HEK293 (cell line): Measurements from ENCODE around the gene SSC4D.

Experiments
- CTCF ChIA-PET: fragments of 350-600 bp; formaldehyde crosslinking; extraction: SDS; loops from one replicate; lab custom pipeline; 2021; ENCODE audit warnings: antibody characterized with exemption; lab: Yijun Ruan, JAX
- POLR2A ChIA-PET: fragments of 300-600 bp; formaldehyde crosslinking; extraction: SDS; loops from one replicate; lab custom pipeline; 2020; ENCODE audit warnings: antibody characterized with exemption, inconsistent platforms; lab: Yijun Ruan, JAX
- H3K27ac ChIP-seq: fragments of 200-500 bp; sonication (Bioruptor generic); 2 replicates; pipeline ENCODE4 v1.5.1; 2014; ENCODE audit warnings: low read depth, low read length, control low read depth, inconsistent platforms; ENCODE audit errors: extremely low read depth
- H3K36me3 ChIP-seq, 2 experiments: fragments of 200-500 bp in 1 of 2; sonication (Bioruptor generic) in 1 of 2; 1 replicate in 1 of 2; 2 replicates in 1 of 2; pipeline ENCODE4 v1.5.1; 2014 to 2017; ENCODE audit warnings: inconsistent platforms in 2 of 2, low read length in 2 of 2; ENCODE audit not compliant: control insufficient read depth in 2 of 2, insufficient read depth in 1 of 2
- H3K4me1 ChIP-seq: fragments of 200-500 bp; sonication (Bioruptor generic); 2 replicates; pipeline ENCODE4 v1.5.1; 2014; ENCODE audit warnings: mild to moderate bottlenecking, low read length, inconsistent platforms; ENCODE audit not compliant: control insufficient read depth, insufficient read depth
- H3K4me3 ChIP-seq: 2 replicates; pipeline ENCODE4 v1.5.1; 2011; ENCODE audit warnings: low read depth, mild to moderate bottlenecking, control low read depth, low read length, moderate library complexity
- H3K9me3 ChIP-seq: fragments of 200-500 bp; sonication (Bioruptor generic); 2 replicates; pipeline ENCODE4 v1.5.1; 2014; ENCODE audit warnings: low read depth, low read length, inconsistent platforms; ENCODE audit not compliant: control insufficient read depth, insufficient read depth
- EGR2 ChIP-seq: fragments of 450-650 bp; formaldehyde crosslinking; IDR thresholded peaks from 2 replicates; pipeline ENCODE4 v1.5.1; 2016; ENCODE audit warnings: low read depth, missing biosample characterization, missing genetic modification characterization
- KLF9 ChIP-seq: fragments of 450-650 bp; formaldehyde crosslinking; IDR thresholded peaks from 2 replicates; pipeline ENCODE4 v1.5.1; 2016; ENCODE audit warnings: missing biosample characterization, missing genetic modification characterization, low read depth
- MYNN ChIP-seq: fragments of 450-650 bp; formaldehyde crosslinking; IDR thresholded peaks from 2 replicates; pipeline ENCODE4 v1.5.1; 2016; ENCODE audit warnings: missing biosample characterization, missing genetic modification characterization, borderline replicate concordance
- REPIN1 ChIP-seq: fragments of 450-650 bp; formaldehyde crosslinking; IDR thresholded peaks from 2 replicates; pipeline ENCODE4 v1.5.1; 2017; ENCODE audit warnings: missing biosample characterization, missing genetic modification characterization, low read depth
- SALL2 ChIP-seq: fragments of 450-650 bp; formaldehyde crosslinking; IDR thresholded peaks from 2 replicates; pipeline ENCODE4 v1.5.0; 2017; ENCODE audit warnings: missing biosample characterization, mild to moderate bottlenecking, missing genetic modification characterization, borderline replicate concordance
- SP2 ChIP-seq: fragments of 450-650 bp; formaldehyde crosslinking; IDR thresholded peaks from 2 replicates; pipeline ENCODE4 v1.5.1; 2016; ENCODE audit warnings: missing biosample characterization, missing genetic modification characterization
- SP7 ChIP-seq: fragments of 450-650 bp; formaldehyde crosslinking; IDR thresholded peaks from 2 replicates; pipeline ENCODE4 v1.5.1; 2016; ENCODE audit warnings: missing biosample characterization, missing genetic modification characterization
- YY1 ChIP-seq: fragments of 450-650 bp; formaldehyde crosslinking; IDR thresholded peaks from 2 replicates; pipeline ENCODE4 v1.5.1; 2018; ENCODE audit warnings: missing biosample characterization, missing genetic modification characterization
- ZBTB20 ChIP-seq: fragments of 450-650 bp; formaldehyde crosslinking; IDR thresholded peaks from 2 replicates; pipeline ENCODE4 v1.5.1; 2016; ENCODE audit warnings: missing biosample characterization, missing genetic modification characterization
- ZNF19 ChIP-seq: fragments of 450-650 bp; formaldehyde crosslinking; IDR thresholded peaks from 2 replicates; pipeline ENCODE4; 2016; ENCODE audit warnings: missing biosample characterization, missing genetic modification characterization, low read depth
- ZNF211 ChIP-seq: fragments of 450-650 bp; formaldehyde crosslinking; IDR thresholded peaks from 2 replicates; pipeline ENCODE4 v1.5.1; 2016; ENCODE audit warnings: low read depth, missing biosample characterization, missing genetic modification characterization
- ZNF214 ChIP-seq: fragments of 450-650 bp; formaldehyde crosslinking; IDR thresholded peaks from 2 replicates; pipeline ENCODE4 v1.5.1; 2017; ENCODE audit warnings: missing biosample characterization, mild to moderate bottlenecking, missing genetic modification characterization, borderline replicate concordance
- ZNF23 ChIP-seq: fragments of 450-650 bp; formaldehyde crosslinking; IDR thresholded peaks from 2 replicates; pipeline ENCODE4 v1.5.1; 2016; ENCODE audit warnings: missing biosample characterization, missing genetic modification characterization, borderline replicate concordance
- ZNF341 ChIP-seq: fragments of 450-650 bp; formaldehyde crosslinking; IDR thresholded peaks from 2 replicates; pipeline ENCODE4; 2016; ENCODE audit warnings: low read depth, missing biosample characterization, missing genetic modification characterization
- ZNF366 ChIP-seq: fragments of 450-650 bp; formaldehyde crosslinking; conservative IDR thresholded peaks from 2 replicates; pipeline ENCODE4 v1.5.1; 2016; ENCODE audit warnings: missing biosample characterization, missing genetic modification characterization
- ZNF426 ChIP-seq: fragments of 450-650 bp; formaldehyde crosslinking; IDR thresholded peaks from 2 replicates; pipeline ENCODE4 v1.5.1; 2017; ENCODE audit warnings: missing biosample characterization, missing genetic modification characterization, mild to moderate bottlenecking, inconsistent platforms, moderate library complexity
- ZNF514 ChIP-seq: fragments of 450-650 bp; formaldehyde crosslinking; IDR thresholded peaks from 2 replicates; pipeline ENCODE4 v1.5.1; 2016; ENCODE audit warnings: missing biosample characterization, missing genetic modification characterization
- ZNF548 ChIP-seq: fragments of 450-650 bp; formaldehyde crosslinking; IDR thresholded peaks from 2 replicates; pipeline ENCODE4 v1.5.1; 2016; ENCODE audit warnings: missing biosample characterization, missing genetic modification characterization
- ZNF560 ChIP-seq: fragments of 450-650 bp; formaldehyde crosslinking; IDR thresholded peaks from 2 replicates; pipeline ENCODE4 v1.5.1; 2017; ENCODE audit warnings: missing biosample characterization, missing genetic modification characterization, borderline replicate concordance
- ZNF623 ChIP-seq: fragments of 450-650 bp; formaldehyde crosslinking; IDR thresholded peaks from 2 replicates; pipeline ENCODE4 v1.5.1; 2016; ENCODE audit warnings: missing biosample characterization, missing genetic modification characterization
- ZNF629 ChIP-seq: fragments of 450-650 bp; formaldehyde crosslinking; IDR thresholded peaks from 2 replicates; pipeline ENCODE4 v1.5.1; 2017; ENCODE audit warnings: missing biosample characterization, missing genetic modification characterization
- ZNF843 ChIP-seq: fragments of 450-650 bp; formaldehyde crosslinking; IDR thresholded peaks from 2 replicates; pipeline ENCODE4 v1.5.1; 2016; ENCODE audit warnings: missing biosample characterization, missing genetic modification characterization
- TF ChIP-seq, protein P1 (sequence below): fragments of 450-650 bp; formaldehyde crosslinking; IDR thresholded peaks from 2 replicates; pipeline ENCODE4 v1.5.1; 2016; ENCODE audit warnings: missing biosample characterization, missing genetic modification characterization
- TF ChIP-seq, protein P2 (sequence below): fragments of 450-650 bp; formaldehyde crosslinking; IDR thresholded peaks from 2 replicates; pipeline ENCODE4 v1.5.1; 2016; ENCODE audit warnings: missing biosample characterization, missing genetic modification characterization

Gene SSC4D

DNA sequence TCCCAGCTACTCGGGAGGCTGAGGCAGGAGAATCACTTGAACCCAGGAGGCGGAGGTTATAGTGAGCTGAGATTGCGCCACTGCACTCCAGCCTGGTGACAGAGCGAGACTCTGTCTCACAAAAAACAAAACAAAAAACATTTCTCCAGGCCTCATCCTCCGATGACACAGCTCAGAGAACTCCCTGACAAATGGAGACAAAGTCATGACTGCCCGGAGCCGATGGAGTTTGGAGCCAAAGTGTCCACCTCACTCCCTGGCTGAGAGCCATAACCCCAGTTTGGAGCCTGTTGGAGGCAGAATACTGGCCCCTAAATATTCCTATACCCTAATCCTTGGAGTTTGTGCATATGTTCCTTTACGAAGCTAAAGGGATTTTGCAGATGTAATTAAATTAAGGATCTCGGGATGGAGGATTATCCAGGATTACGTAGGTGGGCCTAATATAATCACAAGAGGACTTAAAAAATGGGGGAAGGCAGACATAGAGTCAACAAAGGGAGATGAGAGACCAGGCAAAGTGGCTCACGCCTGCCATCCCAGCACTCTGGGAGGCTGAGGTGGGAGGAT lies 22.7 kb downstream of the SSC4D start:
- no peak for TF ChIP-seq ZNF426 (tag by site-specific recombination)
- TF ChIP-seq ZNF341 (tag by site-specific recombination), result no peak
- no peak for TF ChIP-seq ZBTB20 (tag by site-specific recombination)
- TF ChIP-seq EGR2 (tag by site-specific recombination), result no peak
- TF ChIP-seq, protein P1, sequence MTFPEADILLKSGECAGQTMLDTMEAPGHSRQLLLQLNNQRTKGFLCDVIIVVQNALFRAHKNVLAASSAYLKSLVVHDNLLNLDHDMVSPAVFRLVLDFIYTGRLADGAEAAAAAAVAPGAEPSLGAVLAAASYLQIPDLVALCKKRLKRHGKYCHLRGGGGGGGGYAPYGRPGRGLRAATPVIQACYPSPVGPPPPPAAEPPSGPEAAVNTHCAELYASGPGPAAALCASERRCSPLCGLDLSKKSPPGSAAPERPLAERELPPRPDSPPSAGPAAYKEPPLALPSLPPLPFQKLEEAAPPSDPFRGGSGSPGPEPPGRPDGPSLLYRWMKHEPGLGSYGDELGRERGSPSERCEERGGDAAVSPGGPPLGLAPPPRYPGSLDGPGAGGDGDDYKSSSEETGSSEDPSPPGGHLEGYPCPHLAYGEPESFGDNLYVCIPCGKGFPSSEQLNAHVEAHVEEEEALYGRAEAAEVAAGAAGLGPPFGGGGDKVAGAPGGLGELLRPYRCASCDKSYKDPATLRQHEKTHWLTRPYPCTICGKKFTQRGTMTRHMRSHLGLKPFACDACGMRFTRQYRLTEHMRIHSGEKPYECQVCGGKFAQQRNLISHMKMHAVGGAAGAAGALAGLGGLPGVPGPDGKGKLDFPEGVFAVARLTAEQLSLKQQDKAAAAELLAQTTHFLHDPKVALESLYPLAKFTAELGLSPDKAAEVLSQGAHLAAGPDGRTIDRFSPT (tag by site-specific recombination), result no peak
- Histone ChIP-seq H3K9me3 (no peaks in the 10 kb centered on the region), H3K4me3 (no peak overlapping the region), H3K4me1 (no peaks in the 10 kb centered on the region), H3K36me3 (no peaks in the 10 kb centered on the region), H3K27ac (no peak overlapping the region)
- POLR2A ChIA-PET, result interaction anchor here (1.2 kb wide), 1 partner anchor 22 kb away, joined by 4 read pairs; no protein-coding TSS in a partner anchor
- CTCF ChIA-PET, result no interaction called here

DNA sequence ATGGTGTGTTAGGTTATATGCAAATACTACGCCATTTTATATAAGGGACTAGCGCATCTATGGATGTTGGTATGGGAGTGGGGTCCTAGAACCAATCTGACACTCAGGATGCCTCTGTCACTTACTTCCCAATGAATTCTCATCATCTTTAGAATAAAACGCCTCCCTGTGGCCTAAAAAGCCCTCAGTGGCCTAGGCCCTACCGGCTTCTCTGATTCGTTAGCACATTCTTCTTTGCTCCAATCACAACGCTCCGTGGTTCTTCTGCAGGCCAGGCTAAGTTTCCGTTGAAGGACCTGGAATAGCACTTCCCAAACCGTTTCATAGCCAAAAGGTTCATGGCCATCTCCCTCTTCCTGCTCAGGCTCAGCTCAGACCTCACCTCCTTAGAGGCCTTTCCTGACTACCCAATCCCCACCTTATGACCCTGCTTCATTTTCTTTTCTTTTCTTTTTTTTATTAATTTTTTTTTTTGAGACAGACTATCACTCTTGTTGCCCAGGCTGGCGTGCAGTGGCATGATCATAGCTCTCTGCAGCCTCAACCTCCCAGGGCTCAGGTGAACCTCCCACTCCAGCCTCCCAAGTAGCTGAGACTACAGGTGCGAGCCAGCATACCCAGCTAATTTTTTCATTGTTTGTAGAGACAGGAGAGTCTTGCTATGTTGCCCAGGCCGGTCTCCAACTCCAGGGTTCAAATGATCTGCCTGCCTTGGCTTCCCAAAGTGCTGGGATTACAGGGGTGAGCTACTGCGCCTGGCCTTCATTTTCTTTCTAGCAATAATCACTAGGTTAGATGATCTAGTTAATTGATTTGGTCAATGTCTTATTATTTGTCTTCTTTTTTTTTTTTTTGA lies 26.2 kb downstream of the SSC4D start:
- Histone ChIP-seq H3K4me1 (no peaks in the 10 kb centered on the region), H3K4me3 (no peak overlapping the region), H3K9me3 (no peaks in the 10 kb centered on the region), H3K36me3 (no peaks in the 10 kb centered on the region), H3K27ac (no peak overlapping the region)
- CTCF ChIA-PET, result no interaction called here
- 0 out of 2 replicates have a peak, but pooled peaks have one; percentile 22 for TF ChIP-seq SP2 (tag by site-specific recombination)
- TF ChIP-seq YY1 (tag by site-specific recombination), result no peak
- POLR2A ChIA-PET, result interaction anchor here (0.7 kb wide), 1 partner anchor 24 kb away, joined by 3 read pairs; the partner anchor contains the start of gene YWHAG

DNA sequence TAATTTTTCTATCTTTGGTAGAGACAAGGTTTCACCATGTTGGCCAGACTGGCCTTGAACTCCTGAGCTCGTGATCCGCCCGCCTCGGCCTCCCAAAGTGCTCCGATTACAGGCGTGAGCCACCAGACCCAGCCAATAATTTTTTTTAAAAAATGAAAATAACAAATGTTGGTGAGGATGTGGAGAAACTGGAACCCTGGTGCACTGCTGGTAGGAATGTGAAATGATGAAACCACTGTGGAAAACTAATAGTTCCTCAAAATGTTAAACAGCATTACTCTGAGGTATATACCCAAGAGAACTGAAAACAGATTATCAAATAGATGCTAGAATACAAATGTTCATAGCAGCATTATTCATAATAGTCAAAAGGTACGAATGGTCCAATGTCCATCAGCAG lies 27.7 kb downstream of the SSC4D start:
- TF ChIP-seq REPIN1 (tag by site-specific recombination) (no peak), ZNF843 (tag by site-specific recombination) (no peak), MYNN (tag by site-specific recombination) (no peak), ZNF214 (no peak), ZNF19 (tag by site-specific recombination) (no peak), ZNF629 (no peak)
- TF ChIP-seq, all 188 proteins: peak for 0
- POLR2A ChIA-PET, result no interaction called here
- CTCF ChIA-PET, result no interaction called here
- H3K4me1 ChIP-seq, result no peaks in the 10 kb centered on the region
- H3K4me3 ChIP-seq, result no peak overlapping the region
- no peaks in the 10 kb centered on the region for H3K9me3 ChIP-seq
- H3K36me3 ChIP-seq, result no peaks in the 10 kb centered on the region
- H3K27ac ChIP-seq, result no peak overlapping the region

DNA sequence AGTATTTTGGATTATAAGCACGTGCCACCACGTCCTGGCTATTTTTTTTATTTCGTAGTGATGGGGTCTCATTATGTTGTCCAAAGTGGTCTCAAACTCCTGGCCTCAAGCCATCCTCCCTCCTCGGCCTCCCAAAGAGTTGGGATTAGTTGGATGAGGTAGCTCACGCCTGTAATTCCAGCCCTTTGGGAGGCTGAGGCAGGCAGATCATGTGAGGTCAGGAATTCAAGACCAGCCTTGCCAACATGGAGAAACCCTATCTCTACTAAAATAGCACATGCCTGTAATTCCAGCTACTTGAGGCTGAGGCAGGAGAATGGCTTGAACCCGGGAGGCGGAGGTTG lies 28.9 kb downstream of the SSC4D start:
- Histone ChIP-seq H3K4me3 (no peak overlapping the region), H3K4me1 (no peaks in the 10 kb centered on the region)
- CTCF ChIA-PET, result interaction anchor here (0.7 kb wide), 1 partner anchor 8 kb away, joined by 3 read pairs; no protein-coding TSS in a partner anchor
- TF ChIP-seq ZNF560, result no peak
- TF ChIP-seq ZNF623 (tag by site-specific recombination), result no peak
- TF ChIP-seq ZNF548 (tag by site-specific recombination), result no peak
- TF ChIP-seq SP7 (tag by site-specific recombination), result no peak
- TF ChIP-seq, protein P2, sequence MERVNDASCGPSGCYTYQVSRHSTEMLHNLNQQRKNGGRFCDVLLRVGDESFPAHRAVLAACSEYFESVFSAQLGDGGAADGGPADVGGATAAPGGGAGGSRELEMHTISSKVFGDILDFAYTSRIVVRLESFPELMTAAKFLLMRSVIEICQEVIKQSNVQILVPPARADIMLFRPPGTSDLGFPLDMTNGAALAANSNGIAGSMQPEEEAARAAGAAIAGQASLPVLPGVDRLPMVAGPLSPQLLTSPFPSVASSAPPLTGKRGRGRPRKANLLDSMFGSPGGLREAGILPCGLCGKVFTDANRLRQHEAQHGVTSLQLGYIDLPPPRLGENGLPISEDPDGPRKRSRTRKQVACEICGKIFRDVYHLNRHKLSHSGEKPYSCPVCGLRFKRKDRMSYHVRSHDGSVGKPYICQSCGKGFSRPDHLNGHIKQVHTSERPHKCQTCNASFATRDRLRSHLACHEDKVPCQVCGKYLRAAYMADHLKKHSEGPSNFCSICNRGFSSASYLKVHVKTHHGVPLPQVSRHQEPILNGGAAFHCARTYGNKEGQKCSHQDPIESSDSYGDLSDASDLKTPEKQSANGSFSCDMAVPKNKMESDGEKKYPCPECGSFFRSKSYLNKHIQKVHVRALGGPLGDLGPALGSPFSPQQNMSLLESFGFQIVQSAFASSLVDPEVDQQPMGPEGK (tag by site-specific recombination), result no peak
- no peak for TF ChIP-seq ZNF23 (tag by site-specific recombination)
- no peak for TF ChIP-seq SALL2 (tag by site-specific recombination)
- no peak for TF ChIP-seq ZNF366 (tag by site-specific recombination)
- TF ChIP-seq KLF9 (tag by site-specific recombination), result no peak
- TF ChIP-seq ZNF514, result no peak
- no peak for TF ChIP-seq ZNF211 (tag by site-specific recombination)
- TF ChIP-seq, all 188 proteins: peak for 0
- no peaks in the 10 kb centered on the region for H3K36me3 ChIP-seq
- H3K27ac ChIP-seq, result peak overlapping the region; percentile 47
- POLR2A ChIA-PET, result no interaction called here
- no peaks in the 10 kb centered on the region for H3K9me3 ChIP-seq
